DOHH2 (cell line): ENCODE measurements around the gene GMEB1.

Experiments used
- CTCF ChIP-seq: fragments of 200-600 bp; sonication (generic); IDR thresholded peaks from one replicate; pipeline ENCODE4 v1.5.1; 2014; ENCODE audit warnings: antibody characterized with exemption, mild to moderate bottlenecking, low read depth, low read length; ENCODE audit not compliant: poor library complexity, severe bottlenecking
- EZH2phosphoT487 ChIP-seq: fragments of 200-600 bp; sonication (generic); IDR thresholded peaks from 2 replicates; pipeline ENCODE4 v1.6.1; 2017; ENCODE audit warnings: borderline replicate concordance, mild to moderate bottlenecking, antibody characterized with exemption, low read length, moderate library complexity, mixed read lengths

- TF ChIP-seq CTCF (no peak), EZH2phosphoT487 (no peak)
Observed at GRCh38 chr1:28718586-28719331, 50.2 kb downstream of the GMEB1 start.
